OCI-LY3 (cell line): ENCODE data around the gene CDH8.

ENCODE experiments used
- CTCF ChIP-seq: fragments of 200-600, 300-600 bp; sonication (generic); IDR thresholded peaks from 2 replicates; pipeline ENCODE4 v1.5.1; 2014; ENCODE audit warnings: antibody characterized with exemption, low read length, low read depth
- EZH2phosphoT487 ChIP-seq: fragments of 200-600 bp; shearing (Covaris generic); IDR thresholded peaks from 2 replicates; pipeline ENCODE4 v1.6.1; 2018; ENCODE audit warnings: antibody characterized with exemption, mixed run types, low read depth

- peak; percentile 55 for TF ChIP-seq CTCF
- no peak for TF ChIP-seq EZH2phosphoT487
Measured at GRCh38 chr16:62077998-62078397, 41.8 kb upstream of the CDH8 start.
